ENCODE measurements around the gene AQP2. TPM values are rescaled to one million over a fixed set of nuclear protein-coding genes. Genes with fewer than 3 reads are reported as not detected.
A peak's percentile ranks its signal among the peaks of the same experiment; 100 is the strongest.

The AQP2 gene, protein sequence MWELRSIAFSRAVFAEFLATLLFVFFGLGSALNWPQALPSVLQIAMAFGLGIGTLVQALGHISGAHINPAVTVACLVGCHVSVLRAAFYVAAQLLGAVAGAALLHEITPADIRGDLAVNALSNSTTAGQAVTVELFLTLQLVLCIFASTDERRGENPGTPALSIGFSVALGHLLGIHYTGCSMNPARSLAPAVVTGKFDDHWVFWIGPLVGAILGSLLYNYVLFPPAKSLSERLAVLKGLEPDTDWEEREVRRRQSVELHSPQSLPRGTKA
- total RNA-seq (ENCODE audit: low replicate concordance), result not detected in 2 replicates

DNA sequence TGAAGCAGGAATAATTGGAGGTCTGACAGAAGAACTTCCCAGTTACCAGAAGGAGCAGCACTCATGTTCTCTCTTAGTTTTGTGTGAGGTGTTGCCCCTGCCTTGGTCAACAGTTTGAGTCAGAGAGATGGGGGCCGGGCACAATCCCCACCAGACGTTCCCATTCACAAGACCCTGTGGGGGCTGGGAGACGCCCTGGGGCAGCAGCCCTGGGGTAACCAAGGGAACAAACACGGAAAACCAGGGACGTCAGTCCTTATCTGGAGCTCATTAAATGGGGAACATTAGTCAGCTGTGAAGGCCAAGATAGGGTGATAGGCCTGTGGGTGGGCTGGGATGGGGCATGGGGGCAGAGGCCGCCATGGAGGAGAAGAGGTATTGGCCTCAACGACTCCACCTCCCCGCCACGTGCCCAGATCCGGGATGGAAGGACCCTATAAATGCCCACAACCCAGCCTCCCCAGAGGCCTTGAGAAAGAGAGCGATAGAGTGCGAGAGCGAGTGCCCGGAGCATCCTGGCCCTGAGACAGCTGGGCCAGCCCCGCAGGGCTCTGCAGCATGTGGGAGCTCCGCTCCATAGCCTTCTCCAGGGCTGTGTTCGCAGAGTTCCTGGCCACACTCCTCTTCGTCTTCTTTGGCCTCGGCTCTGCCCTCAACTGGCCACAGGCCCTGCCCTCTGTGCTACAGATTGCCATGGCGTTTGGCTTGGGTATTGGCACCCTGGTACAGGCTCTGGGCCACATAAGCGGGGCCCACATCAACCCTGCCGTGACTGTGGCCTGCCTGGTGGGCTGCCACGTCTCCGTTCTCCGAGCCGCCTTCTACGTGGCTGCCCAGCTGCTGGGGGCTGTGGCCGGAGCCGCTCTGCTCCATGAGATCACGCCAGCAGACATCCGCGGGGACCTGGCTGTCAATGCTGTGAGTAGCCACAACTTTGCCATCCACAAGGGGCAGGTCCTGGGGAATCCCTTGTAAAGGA is at the start of gene AQP2:
Gene AQP2, plus strand, starts transcription at position 465 of the 979 bp plus-strand sequence. Its CDS starts 94 bp downstream, at position 559.
- Histone ChIP-seq H3K4me3 (no peak within 1 kb of the TSS), H3K27ac (no peak within 1 kb of the TSS), H3K4me2 (no peak within 1 kb of the TSS), H2AFZ (replicated peaks) (no peak within 1 kb of the TSS), H4K20me1 (ENCODE audit: low read depth) (no peaks in the 10 kb centered on the region), H3K79me2 (ENCODE audit: low read depth) (no peaks in the 10 kb centered on the region), H3F3A (ENCODE audit: low read depth) (no peaks in the 10 kb centered on the region), H3K9ac (no peak within 1 kb of the TSS), H3K4me1 (peaks cover 9% of the 10 kb centered on the region), H3K27me3 (peaks cover 22% of the 10 kb centered on the region), H3K9me3 (ENCODE audit: low read depth) (no peaks in the 10 kb centered on the region), H3K36me3 (no peaks in the 10 kb centered on the region)
- no peak for DNase-seq (ENCODE audit: low spot score)
- TF ChIP-seq EZH2 (IDR thresholded peaks at IDR 0.05), result no peak
- no peak for TF ChIP-seq EZH2phosphoT487 (IDR thresholded peaks at IDR 0.05)
- TF ChIP-seq, protein P1, sequence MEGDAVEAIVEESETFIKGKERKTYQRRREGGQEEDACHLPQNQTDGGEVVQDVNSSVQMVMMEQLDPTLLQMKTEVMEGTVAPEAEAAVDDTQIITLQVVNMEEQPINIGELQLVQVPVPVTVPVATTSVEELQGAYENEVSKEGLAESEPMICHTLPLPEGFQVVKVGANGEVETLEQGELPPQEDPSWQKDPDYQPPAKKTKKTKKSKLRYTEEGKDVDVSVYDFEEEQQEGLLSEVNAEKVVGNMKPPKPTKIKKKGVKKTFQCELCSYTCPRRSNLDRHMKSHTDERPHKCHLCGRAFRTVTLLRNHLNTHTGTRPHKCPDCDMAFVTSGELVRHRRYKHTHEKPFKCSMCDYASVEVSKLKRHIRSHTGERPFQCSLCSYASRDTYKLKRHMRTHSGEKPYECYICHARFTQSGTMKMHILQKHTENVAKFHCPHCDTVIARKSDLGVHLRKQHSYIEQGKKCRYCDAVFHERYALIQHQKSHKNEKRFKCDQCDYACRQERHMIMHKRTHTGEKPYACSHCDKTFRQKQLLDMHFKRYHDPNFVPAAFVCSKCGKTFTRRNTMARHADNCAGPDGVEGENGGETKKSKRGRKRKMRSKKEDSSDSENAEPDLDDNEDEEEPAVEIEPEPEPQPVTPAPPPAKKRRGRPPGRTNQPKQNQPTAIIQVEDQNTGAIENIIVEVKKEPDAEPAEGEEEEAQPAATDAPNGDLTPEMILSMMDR (IDR thresholded peaks at IDR 0.05), result no peak
- Mint-ChIP-seq H3K4me3 (peak within 1 kb of the TSS; percentile 60), H3K4me1 (peaks cover 10% of the 10 kb centered on the region), H3K9me3 (no peaks in the 10 kb centered on the region), H3K27me3 (ENCODE audit: insufficient read depth, low read depth) (peaks cover 10% of the 10 kb centered on the region), H3K27ac (peak within 1 kb of the TSS; percentile 29), H3K36me3 (no peaks in the 10 kb centered on the region)

DNA sequence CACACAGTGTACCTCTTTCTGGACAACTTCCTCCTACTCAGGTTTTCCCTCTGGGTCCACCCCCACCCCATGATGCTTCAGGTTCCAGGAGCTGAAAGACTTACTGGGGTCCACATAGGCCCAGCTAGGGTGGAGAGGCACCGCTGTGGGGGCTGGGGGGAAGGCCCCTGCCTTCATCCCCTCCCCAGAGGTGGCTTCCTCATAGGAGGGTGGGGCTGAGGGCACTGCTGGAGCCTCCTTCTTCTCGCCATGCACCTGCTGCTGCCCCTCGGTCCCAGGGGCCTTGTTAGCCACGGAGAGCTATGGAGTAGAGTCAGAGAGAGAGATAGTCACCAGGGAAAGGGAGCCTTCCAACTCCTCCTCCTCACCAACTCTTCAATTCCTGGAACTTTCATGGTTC is 49.5 kb upstream of the AQP2 start:
- no peaks in the 10 kb centered on the region for H3K79me2 ChIP-seq (ENCODE audit: low read depth)
- no peaks in the 10 kb centered on the region for H3K36me3 ChIP-seq
- Mint-ChIP-seq H3K4me1 (peaks cover 22% of the 10 kb centered on the region), H3K27ac (peak overlapping the region; percentile 13), H3K9me3 (no peaks in the 10 kb centered on the region), H3K36me3 (no peaks in the 10 kb centered on the region), H3K27me3 (ENCODE audit: insufficient read depth, low read depth) (peaks cover 5% of the 10 kb centered on the region), H3K4me3 (no peak overlapping the region)
- no peak for DNase-seq (ENCODE audit: low spot score)
- peaks cover 15% of the 10 kb centered on the region for H3F3A ChIP-seq (ENCODE audit: low read depth)
- H3K9me3 ChIP-seq (ENCODE audit: low read depth), result no peaks in the 10 kb centered on the region
- peaks cover 22% of the 10 kb centered on the region for H3K27me3 ChIP-seq
- no peak overlapping the region for H3K9ac ChIP-seq
- H3K4me3 ChIP-seq, result no peak overlapping the region
- H3K4me1 ChIP-seq, result peaks cover 14% of the 10 kb centered on the region
- TF ChIP-seq EZH2 (IDR thresholded peaks at IDR 0.05) (no peak), EZH2phosphoT487 (IDR thresholded peaks at IDR 0.05) (no peak)
- TF ChIP-seq, protein P1 (IDR thresholded peaks at IDR 0.05), result no peak
- H2AFZ ChIP-seq (replicated peaks), result no peak overlapping the region
- H3K27ac ChIP-seq, result no peak overlapping the region
- H3K4me2 ChIP-seq, result no peak overlapping the region
- H4K20me1 ChIP-seq (ENCODE audit: low read depth), result no peaks in the 10 kb centered on the region

DNA sequence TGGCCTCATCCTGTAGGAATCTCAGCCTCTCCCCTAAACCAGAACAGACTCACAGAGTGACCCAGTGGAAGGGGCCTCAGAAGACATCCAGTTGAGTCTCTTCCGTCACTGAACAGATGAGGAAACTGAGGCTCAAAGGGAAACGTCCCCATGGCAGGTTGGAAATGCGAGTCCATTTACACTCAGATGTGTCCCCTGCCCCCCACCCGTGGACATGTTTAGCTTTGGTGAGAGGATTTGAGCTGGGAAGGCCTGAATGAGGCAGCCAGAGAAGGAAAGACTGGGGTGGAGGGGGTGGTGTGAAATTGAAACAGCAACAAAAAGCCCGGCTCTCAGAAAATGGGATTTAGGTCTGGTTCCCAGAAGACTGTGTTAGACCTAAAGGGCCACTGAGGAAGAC is 48.6 kb upstream of the AQP2 start:
- Histone ChIP-seq H3K4me3 (no peak overlapping the region), H4K20me1 (ENCODE audit: low read depth) (no peaks in the 10 kb centered on the region), H3K4me1 (peaks cover 14% of the 10 kb centered on the region), H3F3A (ENCODE audit: low read depth) (peaks cover 15% of the 10 kb centered on the region), H3K27me3 (peaks cover 22% of the 10 kb centered on the region), H3K79me2 (ENCODE audit: low read depth) (no peaks in the 10 kb centered on the region), H3K9ac (no peak overlapping the region), H3K27ac (no peak overlapping the region), H3K4me2 (no peak overlapping the region), H3K9me3 (ENCODE audit: low read depth) (no peaks in the 10 kb centered on the region), H3K36me3 (no peaks in the 10 kb centered on the region), H2AFZ (replicated peaks) (no peak overlapping the region)
- Mint-ChIP-seq H3K36me3 (no peaks in the 10 kb centered on the region), H3K9me3 (no peaks in the 10 kb centered on the region), H3K27ac (no peak overlapping the region), H3K27me3 (ENCODE audit: insufficient read depth, low read depth) (peaks cover 3% of the 10 kb centered on the region), H3K4me3 (no peak overlapping the region), H3K4me1 (peaks cover 22% of the 10 kb centered on the region)
- DNase-seq (ENCODE audit: low spot score), result no peak
- TF ChIP-seq EZH2phosphoT487 (IDR thresholded peaks at IDR 0.05), result no peak
- TF ChIP-seq, protein P1 (IDR thresholded peaks at IDR 0.05), result no peak
